GM18909 (cell line): ENCODE measurements around the gene WDR64.

Source experiments
- ATAC-seq: cut with Tn5 transposase; IDR thresholded peaks from one replicate; pipeline ENCODE4 v1.9.1; 2021; ENCODE audit warnings: mild to moderate bottlenecking; ENCODE audit not compliant: unreplicated experiment, poor library complexity

The WDR64 gene

DNA sequence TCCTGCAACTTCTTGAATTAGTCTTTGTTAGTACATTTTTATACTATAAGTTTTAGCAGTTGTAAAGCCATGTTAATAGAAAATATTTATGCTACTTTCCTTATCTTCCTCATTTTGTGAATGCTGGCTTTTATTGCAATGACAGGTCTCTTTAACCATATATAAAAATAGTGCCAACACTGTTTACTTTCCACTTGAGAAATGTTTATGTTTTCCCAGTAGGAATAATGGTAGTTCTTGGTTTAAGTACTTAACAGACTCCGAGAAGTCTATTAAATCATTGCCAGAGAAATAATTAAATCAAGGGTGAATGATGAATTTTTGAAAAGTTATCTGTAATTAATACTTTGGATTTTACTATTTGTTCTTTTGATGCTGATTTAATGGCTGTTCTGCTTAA lies 21.6 kb upstream of the WDR64 start:
- no peak for ATAC-seq

DNA sequence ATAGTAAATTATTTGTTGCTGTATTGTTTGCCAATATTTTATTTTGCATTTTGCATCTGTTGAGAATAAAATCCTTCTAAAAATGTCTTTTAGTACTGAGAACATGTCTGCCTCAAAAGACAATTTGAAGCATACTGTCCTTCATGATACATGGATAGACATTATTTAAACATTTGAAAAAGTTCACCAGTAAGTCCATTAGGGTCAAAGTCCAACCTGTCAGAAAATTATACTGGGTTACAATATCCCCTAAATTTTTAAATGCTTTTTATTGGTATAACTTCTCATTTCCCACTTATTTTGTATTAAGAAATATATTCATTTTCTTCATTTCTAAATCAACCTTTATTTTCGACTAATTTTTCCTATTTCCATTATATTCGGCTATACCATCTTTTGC lies 21.2 kb upstream of the WDR64 start:
- ATAC-seq = no peak

DNA sequence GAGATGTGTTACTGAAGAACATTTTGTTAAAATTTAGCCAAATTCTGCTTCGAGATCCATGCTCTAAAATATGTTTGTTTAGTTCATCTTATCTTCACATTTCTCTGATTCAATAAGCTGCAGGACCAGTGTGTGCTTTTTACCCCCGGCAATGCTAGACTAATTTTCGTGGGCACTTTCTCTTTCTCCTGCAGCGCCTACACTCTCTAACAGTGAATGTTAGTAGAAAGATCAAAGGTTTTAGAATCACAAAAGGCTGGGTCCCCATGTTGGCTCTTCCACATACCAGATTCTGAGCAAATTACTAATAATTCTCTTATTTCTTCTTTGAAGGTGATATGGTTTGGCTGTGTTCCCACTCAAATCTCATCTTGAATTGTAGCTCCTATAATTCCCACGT lies 20.4 kb upstream of the WDR64 start:
- ATAC-seq = no peak

DNA sequence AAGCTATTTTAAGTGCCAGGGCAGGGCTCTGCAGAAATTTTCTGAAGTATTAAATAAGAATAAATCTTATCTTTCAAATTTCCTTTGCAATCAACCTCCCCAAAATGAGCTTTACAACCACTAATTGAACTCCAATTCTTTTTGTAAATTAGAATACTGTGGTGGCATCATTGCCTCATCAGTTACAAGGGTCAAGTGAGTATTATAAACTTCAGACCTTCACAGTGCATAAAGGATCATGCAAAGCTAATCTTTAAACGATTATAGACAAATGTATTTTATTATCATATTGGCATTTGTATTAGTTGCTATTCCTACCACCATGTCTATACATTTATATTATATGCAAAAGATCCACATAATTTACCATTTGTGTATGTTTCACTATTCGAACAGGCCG lies 19.1 kb upstream of the WDR64 start:
- no peak for ATAC-seq

DNA sequence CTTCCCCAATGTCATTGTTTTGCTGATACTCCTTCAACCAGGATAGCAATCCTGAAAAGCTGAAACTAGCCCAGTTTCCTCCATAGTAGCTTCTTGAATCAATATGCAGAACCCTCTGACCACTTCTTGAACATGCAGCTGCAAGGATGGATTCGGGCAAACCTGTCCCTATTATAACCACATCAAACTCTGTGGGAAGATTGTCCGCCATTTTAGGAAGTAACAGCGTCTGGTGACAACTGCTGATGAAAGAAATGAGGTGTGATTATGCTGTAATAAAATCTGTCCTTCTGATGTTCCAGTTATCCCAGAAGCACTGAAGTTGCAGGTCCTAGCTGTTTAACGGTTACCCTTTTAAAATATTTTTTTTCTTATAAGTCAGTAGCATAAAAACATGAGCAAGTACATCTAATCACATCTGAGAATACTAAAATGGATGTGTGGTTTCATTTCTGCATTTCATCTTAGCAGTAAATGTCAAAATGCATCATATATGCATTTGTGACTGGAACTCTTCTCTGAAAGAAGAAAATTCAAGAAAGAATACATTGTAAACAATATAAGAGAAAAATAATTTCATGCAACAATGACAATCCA lies 16.4 kb upstream of the WDR64 start:
- ATAC-seq = no peak

DNA sequence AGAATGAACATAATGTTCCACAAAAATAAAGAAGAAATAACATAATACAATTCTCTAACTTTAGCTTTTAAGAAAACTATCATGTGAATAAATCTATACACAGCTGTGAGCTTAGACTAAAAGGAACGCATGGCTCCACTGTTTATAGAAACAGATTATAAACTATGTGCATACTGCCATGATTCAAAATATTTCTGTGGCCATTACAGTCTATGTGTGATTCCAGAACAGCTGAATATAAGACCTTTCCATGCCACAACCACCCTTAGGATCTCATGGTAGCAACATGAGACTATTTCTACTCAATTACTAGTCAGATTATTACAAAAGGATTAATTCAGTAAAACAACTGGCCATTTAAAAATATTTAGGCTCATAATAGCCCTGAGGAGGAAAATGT lies 15.8 kb upstream of the WDR64 start:
- no peak for ATAC-seq

DNA sequence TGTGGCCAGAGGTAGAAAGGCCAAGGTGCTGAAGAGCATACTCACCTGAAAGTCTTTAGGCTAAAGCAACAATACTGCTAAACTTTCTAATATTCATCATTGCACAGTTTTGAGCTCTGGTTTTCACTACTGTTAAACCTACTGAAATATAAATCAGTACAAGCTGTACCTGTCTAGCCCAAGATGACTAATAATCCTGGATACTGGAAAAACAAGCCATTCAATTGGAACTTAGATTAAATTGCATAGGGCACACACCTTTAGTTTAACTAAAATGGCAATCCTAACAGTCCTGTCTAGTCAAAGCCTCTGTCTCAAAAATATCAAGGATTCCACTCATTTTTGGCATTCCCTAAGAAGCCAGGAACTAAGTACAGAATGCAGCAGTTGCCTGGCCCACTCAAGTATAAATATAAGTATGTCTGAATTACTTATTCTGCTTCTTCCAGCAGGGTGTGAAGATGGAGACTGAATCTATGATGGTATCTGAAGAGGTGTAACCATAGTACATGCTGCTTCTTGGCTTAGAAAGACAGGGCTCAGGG lies 15.0 kb upstream of the WDR64 start:
- ATAC-seq = no peak

DNA sequence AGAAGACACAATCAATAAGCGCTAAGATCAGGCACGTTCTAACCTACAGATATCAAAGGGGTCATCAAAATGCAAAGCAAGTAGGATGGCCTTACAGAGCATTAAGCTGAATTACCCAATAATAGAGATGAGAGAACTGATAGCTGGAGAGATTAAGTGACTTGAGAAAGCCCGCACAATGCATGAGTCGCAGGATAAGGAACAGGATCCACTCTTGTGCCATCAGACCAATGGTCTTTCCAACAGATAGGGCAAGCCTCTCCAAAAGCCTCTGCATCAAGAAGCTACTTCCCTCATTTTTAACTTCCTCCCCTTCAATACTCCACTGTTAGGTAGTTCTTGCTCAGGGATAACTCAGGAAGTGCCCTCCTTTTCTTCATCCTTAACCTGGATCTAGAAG lies 14.5 kb upstream of the WDR64 start:
- ATAC-seq = no peak

DNA sequence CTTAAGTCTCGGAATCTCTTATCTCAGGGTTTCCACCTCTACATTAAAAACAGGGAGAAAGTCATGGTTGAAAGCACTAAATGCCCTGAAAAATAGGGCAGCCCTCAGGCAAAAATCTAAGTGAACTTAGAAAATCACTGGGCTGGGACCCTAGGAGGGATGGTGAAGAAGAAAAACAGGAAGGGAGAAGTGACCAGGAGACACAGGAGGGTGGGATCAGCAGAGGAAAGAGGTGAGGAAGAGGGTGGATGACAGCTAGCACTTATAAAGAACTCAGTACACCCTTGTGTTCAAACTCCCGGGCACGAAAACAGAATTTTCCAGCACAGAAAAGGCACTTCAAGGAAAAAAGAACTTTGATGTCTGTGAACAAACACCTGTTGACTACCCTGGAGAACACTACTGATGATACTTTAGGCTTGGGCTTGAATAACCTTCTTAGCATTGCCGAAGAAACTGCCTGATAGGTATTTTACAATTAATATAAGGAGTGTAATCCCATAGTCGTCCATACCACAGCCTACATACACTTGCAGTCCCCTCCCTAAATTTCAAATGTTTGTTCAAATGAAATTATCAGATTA lies 13.9 kb upstream of the WDR64 start:
- no peak for ATAC-seq

DNA sequence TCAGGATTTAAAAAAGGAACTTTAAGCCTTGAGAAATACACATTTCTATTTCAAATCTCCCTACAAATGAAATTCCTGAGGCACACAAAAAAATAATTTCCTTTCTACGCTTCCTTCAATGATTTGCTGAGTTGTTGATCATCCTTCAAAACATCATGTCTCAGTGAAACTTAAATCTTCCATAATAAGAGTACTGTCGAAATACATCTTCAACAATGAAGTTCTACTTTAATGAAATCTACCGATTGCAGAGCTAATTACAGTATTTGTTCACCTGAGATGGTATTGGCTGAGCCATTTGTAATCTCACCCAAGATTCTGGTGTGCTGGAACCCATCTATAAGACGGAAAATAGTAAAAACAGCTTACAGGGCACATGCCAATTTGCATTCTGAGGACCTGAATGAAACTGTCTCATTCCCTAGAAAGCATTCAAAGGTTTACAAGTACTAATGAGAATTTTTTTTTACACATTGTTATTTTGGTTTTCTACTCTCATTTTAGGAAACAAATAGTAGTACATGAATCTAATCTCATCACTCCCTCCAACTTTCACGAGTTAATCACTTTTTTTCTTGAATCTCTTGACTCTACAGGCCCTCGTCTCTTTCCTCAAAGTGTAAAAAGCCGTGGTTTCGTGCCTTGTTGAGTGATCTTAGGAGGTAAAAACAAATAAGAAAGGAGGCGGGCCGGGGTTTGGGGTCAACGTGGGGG lies 13.0 kb upstream of the WDR64 start:
- ATAC-seq = no peak

DNA sequence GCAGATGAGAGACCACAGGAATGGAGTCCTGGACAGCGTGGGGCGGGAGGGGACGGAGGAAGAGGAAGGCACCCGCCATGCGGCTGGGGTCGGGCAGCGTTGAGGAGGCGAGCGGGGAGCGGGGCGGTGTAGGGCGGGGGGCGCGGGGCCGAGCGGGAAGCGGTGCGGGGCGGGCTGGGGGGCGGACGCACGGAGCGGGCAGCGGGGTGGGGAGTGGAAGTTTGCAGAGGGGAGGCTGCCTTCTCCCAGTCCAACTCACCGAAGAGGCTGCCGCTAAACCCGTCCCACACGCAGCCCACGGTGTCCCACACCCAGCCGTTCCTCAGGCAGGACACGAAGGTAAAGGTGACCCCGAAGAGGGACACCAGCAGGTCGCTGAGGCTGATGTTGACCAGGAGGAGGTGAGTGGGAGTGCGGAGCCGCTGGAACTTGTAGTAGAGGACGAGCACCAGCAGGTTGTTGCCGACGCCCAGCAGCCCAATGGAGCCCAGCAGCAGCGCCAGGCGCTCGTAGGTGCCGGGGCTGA lies 12.4 kb upstream of the WDR64 start:
- peak; percentile 56 for ATAC-seq

DNA sequence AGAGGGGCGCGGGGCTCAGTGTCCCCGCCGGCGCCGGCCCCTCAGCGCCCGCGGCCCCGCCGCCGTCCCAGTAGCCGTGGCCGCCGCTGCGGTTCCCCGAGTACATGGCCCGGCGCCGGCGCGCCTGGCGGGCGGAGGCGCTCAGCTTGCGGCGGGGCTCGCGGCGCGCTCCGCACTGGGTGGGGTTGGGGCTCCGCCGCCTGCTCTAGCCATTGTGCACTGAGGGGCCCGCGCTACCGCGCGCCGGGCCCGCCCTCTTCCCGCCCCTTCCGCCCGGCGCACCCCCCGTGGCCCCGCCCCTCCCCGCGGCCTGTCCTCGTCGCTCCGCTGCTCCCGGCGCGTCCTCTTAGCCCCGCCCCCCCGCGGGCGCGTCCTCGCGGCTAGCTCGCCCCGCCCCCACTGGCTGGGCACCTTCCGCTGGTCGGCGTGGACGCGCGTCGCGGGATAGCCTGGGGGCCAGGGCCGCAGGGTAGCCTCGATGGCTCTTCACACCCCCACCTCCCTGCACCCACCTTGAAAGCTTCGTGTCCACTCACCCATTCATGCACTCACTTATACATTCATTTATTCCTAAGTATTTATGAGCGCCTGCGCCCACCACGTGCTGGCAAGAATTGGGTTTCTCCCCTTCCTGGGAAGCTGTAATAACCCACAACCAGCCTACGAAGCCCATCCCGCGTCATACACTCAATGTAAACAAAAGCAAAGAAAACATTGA lies 11.8 kb upstream of the WDR64 start, which contains the start of the genes CHML and OPN3:
TSS of gene CHML (minus strand) at position 221 of the 718 bp plus-strand sequence. CDS start 4,603 bp downstream, outside the sequence.
TSS of gene OPN3 (minus strand) at position 221 of the 718 bp plus-strand sequence. CDS start at position 106, 115 bp downstream.
- peak; percentile 89 for ATAC-seq

DNA sequence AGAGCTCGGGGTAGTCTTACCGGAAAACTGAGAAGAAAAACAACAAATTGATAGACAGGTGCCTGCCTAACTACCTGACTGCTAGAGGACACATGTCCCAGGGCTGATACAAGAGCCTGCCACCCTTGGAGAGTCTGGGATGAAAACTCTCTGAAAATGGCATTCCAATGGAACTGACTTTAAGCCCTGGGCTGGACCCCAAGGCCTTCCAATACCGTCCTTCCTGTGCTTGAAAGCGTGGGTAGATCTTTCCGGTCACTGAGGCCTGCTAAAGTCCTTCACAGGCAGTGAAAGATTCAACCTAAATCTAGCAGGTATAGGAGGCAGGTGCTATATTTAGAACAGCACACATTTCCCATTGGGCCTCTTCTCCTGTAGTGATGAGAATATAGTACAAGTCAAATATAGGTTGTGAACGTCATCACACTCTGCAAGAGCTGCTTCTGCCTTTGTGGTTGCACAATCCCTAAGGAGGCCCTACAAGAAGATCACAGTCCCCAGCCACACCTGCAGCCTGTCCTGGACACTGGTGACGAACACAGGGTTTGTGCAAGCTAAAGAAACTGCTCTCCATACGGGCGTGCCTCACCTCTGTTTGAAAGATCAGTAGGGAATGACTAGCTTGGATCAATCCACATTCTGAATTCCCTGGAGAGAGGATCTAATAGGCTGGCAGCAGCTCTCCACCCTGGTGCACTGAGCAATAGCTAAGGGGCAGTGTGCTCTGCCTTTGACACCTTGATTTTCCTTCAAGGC lies 11.0 kb upstream of the WDR64 start:
- no peak for ATAC-seq

DNA sequence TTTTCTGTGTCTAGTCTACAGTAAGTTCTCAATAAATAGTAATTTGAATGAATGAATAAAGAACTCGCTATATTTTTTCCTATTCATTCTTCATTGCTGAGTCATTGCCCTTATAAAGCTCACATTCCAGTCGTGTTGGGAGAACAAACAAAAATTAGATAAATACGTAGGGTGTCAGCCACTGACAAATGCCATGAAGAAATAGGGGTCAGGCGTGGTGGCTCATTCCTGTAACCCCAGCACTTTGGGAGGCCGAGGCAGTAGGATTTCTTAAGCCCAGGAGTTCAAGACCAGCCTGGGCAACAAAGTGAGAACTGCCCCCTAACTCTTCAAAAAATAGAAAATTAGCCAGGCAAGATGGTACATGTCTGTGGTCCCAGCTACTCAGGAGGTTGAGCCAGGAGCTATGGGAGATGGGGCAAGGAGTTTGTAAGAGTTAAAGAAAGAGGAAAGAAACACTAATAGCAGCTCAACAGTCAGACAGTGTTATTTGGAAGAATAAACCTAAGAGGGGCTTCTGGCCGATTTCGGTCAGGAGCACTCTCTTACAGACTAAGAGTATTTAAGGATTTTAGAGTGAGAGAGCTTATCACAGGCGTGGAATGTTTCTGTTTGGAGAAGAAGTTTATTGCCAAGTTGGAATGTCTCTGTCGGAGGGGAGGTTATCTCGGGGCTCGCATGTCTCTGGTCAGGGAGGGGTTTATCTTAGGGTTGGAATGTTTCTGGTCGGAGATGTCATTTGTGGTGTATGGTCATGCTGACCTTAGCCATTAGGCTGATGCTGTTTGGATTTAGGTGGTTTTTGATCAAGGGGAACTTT lies 10.1 kb upstream of the WDR64 start:
- ATAC-seq = no peak

DNA sequence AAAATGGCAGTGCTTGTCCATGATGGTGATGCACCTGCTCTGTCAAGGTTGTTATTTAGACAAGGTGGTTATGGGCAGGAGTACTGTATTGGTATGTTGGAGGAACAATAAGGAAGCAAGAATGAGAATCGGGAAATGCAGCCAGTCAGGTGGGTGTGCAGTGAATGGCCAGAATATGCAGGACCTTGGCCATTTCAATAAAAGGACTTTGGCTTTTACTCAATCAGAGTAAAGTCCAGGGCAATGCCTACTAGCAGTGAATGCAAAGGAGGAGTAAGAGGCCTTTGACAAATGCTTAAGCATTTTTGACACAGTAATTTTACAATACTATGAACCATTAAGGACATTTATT lies 9.5 kb upstream of the WDR64 start:
- no peak for ATAC-seq

DNA sequence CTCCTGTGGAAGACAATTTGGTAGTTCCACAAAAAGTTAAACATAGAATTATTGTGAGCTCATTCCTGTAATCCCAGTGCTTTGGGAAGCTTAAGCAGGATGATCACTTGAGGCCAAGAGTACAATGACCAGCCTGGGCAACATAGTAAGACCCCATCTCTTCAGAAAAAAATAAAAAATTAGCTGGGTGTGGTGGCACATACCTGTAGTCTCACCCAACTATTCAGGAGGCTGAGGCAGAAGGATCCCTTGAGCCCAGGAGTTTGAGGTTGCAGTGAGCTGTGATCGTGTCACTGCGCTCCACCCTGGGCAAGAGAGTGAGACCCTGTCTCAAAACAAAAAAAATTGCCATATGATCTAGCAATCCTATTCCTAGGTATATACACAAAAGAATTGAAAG lies 7.8 kb upstream of the WDR64 start:
- no peak for ATAC-seq

DNA sequence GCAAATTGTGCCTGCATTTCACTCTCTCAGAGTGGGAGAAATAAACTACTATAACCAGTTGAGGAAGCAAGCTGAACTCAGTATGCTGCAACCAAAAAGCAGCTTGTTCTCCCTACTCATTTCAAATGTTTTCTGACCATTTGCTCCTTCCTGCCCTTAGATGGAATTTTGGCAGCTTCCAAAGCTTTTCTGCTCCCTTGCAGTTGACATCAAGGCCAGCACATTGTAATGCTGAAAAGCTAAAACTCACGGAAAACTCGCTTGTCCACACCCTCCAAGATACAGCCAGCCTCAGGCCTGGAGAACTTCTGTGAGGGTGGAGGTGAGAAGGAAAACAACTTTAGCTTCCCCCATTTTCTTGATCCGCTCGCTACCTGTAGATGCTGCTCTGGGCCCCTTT lies 6.9 kb upstream of the WDR64 start:
- no peak for ATAC-seq

DNA sequence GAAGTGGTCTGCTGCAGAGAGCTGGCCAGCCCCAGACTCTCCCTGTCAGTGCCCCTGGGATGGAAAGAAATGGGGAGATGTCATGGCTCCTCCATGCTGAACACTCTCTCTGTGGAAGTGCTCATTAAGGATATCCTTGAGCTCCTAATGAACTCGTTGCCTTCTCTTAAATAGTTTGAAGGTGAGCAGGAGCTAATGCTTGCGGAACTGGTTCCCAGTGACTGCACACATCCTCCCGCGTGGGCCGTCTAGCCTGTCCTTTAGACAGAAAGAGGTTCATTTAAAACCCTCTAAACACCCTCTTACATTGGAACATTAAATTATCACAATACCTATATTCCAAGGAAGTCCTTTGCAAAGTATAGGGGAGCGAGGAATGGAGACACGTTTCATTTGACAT lies 5.9 kb upstream of the WDR64 start:
- no peak for ATAC-seq

DNA sequence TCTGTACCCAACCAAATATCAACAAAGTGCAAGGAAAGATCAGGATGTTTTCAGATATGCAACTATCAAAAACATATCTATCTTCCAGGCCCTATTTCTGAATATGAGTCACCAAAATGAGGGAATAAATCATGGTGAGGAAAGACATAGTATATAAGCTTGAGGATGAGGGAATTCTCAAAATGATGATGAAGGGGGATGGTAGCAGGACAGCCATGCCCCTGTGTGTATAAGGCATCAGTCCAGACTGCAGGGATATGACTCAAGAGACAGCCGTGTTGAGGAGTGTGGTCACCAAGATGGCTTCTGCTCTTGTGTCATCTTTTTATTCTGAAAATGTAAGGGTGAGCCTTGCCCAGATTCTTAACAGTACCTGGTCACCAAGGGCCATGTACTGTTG lies 4.4 kb upstream of the WDR64 start:
- ATAC-seq = no peak
